Skin epidermis (tissue), 12 donors: ENCODE results near the gene TRERF1.
A peak's percentile ranks its signal among the peaks of the same experiment; 100 is the strongest.

ENCODE experiments used
- H3K27ac ChIP-seq, 21 experiments: fragments of 200-600 bp; sonication (generic) in 11 of 21; one replicate each; pipeline ENCODE4 v1.5.0; 2020; ENCODE audit warnings: mild to moderate bottlenecking in 3 of 21, inconsistent platforms in 2 of 21, moderate library complexity in 2 of 21
- H3K4me3 ChIP-seq, 7 experiments: fragments of 200-600 bp; sonication (generic) in 2 of 7; one replicate each; pipeline ENCODE4 v1.5.0; 2020; ENCODE audit warnings: inconsistent platforms in 2 of 7, mild to moderate bottlenecking in 2 of 7, moderate library complexity in 1 of 7

TRERF1 gene

DNA sequence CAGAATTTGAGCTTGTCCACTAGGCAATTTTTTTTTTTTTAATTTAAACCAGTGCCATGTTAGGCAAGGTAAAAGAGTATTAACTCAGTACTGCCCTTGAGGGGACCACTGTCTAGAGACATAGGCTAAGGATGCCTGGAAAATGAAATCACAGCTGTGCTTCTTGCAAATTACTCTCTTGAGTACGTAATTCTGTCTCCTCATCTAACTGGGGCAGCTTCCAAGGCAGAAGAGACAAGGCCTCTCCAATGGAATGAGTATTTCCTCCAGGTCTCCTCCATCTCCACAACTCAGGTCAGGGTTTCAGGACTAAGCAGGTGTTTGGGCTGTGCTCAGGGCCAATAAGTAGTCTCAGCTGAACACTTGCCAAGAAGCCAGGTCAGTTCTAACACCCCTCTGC, 200.2 kb downstream of the TRERF1 start:
- H3K4me3 ChIP-seq, result no peak overlapping the region
- peak overlapping the region in 3 of 21 experiments; percentile 10 to 51 (median 29) for H3K27ac ChIP-seq

DNA sequence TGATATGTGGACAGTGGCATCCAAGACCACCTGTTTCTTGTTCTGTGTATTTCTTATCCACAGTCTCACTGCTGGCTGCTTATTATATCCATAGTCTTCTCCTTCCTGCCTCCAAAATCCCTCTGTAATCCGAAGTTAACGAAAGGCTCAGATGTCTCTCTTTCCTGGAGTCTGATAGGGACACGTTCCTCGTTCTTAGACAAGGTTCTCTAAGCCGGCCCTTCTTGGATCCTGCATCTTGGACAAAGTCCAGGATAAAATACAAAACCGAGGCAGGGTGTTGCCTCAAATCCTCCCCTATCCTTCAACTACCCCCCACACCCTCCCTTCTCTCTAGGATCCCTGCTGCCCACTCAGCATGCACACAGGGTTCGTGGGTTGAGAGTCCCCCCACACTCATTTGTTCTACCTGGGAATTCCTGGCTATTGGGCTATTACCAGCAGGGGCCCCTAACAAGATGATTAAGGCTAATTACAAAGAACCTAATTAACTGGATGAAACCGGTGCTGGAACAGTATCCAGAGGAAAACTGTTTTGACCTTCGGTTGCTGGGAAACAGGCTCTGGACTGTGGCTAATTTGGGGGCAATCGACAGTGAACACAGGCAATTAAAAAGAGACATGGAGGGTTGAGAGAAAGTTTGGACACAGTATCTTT, 201.3 kb downstream of the TRERF1 start:
- Histone ChIP-seq H3K4me3 (no peak overlapping the region), H3K27ac (no peak overlapping the region)

DNA sequence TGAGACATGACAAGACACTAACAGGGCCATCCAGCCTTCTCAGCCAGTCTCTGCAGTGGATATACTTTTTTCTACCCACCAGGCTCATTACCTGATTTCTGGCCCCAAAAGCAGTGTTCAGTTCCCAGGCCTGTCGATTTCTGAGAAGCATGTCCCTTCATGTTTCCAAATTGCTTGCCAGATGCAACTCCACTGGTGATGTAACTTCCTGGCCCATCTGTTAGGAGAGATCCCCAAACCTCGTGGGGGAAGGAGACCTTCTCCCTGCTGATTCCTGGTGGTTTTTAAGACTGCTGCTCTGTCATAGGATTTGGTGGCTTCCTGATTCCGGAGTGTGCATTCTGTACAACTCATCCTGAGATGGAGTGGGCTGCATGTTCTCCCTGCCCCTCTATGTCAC, 202.4 kb downstream of the TRERF1 start:
- Histone ChIP-seq H3K27ac (peak overlapping the region in 3 of 21 experiments; percentile 4 to 55 (median 42)), H3K4me3 (no peak overlapping the region)

DNA sequence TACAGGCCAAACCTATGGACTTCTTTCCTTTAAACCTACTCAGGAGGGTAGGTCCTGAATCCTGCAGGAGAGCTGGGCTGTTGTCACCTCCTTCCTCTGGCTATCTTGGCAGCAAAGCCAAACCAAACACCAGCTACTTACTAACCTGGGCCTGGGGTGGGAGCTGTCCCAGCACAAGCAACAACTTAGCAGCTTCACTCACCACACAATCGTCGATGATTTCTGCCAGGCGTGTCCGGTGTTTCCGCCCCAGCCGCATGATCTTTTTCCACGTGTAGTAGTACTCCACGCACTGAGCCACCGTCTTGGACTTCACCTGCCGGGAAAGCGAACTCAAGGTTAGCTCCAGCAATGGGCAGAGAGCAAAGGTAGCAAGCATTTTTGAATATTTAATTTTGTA, 208.7 kb downstream of the TRERF1 start:
- no peak overlapping the region for H3K4me3 ChIP-seq
- H3K27ac ChIP-seq, result no peak overlapping the region

DNA sequence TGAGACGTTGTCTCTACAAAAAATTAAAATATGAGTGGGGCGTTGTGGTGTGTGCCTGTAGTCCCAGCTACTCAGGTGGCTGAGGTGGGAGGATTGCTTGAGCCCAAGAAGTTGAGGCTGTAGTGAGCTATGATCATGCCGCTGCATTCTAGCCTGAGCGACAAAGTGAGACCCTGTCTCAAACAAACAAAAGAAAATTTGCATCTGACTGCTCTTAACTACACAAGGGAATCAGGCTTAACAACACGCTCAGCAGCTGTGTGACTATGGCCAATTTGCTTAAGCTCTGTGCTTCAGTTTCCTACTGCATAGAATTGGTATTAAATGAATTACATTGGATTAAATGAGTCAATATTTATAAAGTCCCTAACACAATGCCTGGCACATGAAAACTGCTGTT, 209.8 kb downstream of the TRERF1 start:
- no peak overlapping the region for H3K27ac ChIP-seq

DNA sequence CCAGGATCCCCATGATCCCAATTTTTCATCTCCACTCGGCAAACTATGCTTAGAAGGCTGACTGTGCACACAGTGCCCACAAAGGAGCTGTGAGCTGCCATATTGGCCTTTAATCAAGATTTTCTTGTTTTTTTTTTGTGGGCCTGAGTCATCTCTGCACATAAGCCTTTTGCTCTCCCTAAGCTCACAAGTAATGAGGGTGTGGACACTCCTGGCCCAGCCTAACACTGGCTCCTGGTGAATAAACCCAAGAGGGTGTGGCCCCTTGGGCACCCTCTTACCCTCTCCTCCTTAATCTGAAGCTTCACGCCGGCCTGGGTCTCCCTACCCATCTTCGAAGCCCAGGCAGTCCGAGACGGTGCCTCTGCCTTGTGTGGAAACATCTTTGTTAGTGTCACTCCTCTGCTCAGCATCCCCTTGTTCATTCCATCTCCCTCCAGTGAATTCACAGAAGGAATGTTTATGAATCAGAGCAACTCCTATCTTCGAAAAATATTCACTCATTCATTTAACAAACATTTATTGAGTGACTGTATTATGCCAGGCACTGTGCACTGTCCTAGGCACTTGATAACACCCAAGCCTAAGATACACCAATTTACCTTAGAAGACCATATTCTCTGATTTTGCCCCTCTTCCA, 211.9 kb downstream of the TRERF1 start:
- Histone ChIP-seq H3K27ac (peak overlapping the region in 13 of 21 experiments; percentile 2 to 79 (median 59)), H3K4me3 (no peak overlapping the region)

More for the DNA sequence above, 209.8 kb downstream of the TRERF1 start:
- H3K4me3 ChIP-seq, result no peak overlapping the region

DNA sequence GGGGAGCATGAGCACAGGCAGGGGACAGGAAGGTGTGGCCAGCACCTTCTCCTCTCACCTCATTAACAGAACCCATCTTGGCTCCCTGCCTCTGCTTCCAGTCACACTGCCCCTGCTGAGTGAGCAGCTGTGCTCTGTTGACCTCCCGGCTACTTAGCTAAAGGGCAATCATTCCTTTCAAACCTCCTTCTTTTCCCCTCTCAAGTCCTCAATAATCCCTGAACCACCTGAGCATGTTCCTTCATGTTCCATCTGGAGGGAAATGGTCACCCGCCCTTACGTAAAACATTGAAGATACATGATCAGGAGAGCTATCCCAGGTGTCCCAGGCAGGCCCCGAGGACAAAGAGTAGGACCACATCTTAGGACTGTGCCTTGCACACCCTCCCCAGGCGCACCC, 212.4 kb downstream of the TRERF1 start:
- Histone ChIP-seq H3K27ac (peak overlapping the region in 14 of 21 experiments; percentile 9 to 79 (median 58)), H3K4me3 (no peak overlapping the region)

DNA sequence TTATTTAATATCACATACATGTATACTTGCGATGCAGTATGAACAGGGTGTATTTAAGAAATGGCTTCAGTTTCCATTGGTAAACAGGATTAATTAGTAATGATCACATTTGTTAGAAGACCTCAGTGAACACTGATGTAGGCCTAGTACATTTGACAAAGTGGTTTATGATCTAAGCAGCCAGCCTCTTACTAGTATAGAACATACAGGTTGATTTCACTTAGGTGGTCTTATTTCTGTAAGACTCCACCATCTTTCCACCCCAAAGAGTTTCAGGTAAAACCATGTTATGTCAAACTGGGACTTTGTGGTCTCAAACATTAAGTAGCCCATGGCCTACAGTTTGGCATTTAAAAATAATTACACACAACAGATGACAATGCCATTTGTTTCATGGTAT, 213.9 kb downstream of the TRERF1 start:
- H3K4me3 ChIP-seq, result no peak overlapping the region
- no peak overlapping the region for H3K27ac ChIP-seq

DNA sequence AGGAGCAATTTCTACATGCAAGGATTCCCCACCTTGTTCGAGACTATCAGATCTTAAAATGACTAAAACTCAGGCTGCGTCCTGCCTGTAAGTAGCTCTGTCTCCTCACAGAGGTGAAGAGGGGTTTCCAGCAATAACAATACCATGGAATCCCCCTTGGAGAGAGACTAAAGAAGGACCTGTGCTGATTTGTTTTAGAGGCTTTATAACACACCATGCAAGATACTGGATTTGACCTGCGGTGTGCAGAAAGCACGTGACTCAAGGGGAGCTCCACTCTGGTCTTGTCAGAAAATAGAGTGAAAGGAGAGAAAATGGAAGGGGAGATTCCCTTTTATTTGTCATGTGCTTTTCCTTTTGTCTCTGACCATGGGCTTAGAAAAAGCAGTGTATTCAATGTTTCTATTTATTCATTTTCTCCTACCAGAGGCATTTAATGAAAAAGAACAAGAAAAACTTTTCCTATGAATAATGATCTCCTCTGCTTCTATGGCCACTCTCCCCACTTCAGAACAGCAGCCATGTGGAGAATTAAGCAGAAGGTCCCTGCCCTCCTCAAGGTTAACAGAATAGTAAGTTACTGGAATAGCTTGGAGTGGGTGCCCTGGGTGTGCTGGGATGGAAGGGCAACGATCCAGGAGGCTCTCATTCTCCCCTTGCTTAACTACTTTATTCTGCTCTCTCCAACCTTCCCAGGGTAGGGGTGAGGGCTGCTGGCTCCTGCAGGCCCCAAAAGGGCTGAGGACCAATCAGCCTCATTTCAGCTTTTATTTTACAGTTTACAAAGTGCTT, 214.8 kb downstream of the TRERF1 start:
- Histone ChIP-seq H3K27ac (no peak overlapping the region), H3K4me3 (no peak overlapping the region)

DNA sequence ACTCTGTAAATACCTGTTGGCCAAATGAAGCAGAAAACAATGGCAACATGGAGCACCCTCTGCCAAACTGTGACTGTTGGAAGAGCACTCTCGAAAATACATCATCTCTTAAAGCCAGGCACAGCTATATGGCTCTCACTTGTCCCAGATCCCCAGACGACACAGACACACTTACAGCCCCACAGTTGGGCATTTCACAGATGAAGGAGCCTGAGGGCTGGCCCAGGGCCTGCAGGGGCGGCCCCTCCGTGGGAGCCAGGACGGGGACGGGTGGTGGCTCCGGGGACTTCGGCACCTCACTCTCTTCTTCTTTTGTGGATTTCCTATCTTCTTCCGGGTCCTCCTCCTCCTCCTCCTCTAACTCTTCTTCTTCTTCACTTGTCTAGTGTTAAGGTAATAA, 215.7 kb downstream of the TRERF1 start:
- no peak overlapping the region for H3K4me3 ChIP-seq
- H3K27ac ChIP-seq, result no peak overlapping the region

DNA sequence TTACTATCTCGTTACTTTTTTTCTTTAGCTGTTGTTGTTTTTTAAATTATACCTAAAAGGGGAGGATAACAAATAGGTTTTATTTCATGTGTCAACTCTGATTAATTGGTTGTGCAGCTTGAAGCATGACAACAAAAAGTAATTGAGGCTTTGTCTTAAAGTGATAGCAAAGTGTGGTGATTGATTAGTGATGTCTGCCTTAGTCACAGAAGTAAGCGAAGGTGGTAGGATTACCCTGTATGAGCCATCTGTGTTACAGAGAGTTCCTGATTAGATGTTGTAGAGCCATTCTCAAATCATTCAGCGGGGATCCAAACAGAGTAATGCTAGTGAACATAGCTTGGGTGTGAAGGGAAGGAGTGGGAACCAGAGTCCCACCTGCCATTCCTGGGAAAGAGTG, 219.7 kb downstream of the TRERF1 start:
- no peak overlapping the region for H3K4me3 ChIP-seq
- no peak overlapping the region for H3K27ac ChIP-seq

DNA sequence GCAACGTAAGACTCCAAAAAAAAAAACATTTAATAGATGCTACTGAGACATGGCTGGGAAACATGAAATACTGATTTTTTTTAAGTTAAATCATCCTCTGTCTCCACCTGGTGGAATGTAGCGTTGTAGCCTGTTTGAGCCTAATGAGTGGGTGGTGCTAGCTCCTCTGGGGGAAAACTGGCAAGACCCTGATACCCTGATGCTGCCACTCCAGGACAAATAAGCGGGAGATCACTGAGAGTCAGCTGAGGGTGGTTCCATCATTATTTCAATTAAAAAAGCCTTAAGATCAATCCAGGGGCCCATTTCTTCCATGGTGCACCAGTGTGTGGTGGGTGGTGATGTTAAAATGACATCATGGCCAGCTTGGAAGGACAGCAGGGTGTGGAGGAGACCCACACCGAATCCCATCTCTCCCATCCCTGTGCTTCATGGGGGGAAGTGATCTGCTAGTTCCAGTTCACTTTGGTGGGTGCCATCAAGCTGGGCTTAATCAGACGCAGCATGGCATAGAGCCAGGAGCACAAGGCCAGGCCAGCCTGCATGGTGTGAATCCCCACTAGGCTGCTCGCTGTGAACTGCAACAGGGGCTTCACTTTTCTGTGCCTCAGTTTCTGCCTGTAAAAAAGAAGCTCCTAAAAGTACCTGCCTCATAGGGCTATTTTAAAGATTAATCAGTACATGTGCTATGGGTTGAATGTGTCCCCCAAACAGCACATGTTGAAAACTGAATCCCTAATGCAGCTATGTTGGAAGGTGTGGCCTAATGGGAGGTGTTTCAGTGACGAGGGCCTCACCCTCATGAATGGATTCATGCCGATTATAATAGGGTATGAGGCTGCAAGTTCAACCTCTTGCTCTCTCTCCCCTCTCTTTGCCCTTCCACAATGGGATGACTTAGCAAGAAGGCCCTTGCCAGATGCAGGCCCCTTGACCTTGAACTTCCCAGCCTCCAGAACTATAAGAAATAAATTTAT, 221.1 kb downstream of the TRERF1 start:
- Histone ChIP-seq H3K27ac (no peak overlapping the region), H3K4me3 (no peak overlapping the region)

DNA sequence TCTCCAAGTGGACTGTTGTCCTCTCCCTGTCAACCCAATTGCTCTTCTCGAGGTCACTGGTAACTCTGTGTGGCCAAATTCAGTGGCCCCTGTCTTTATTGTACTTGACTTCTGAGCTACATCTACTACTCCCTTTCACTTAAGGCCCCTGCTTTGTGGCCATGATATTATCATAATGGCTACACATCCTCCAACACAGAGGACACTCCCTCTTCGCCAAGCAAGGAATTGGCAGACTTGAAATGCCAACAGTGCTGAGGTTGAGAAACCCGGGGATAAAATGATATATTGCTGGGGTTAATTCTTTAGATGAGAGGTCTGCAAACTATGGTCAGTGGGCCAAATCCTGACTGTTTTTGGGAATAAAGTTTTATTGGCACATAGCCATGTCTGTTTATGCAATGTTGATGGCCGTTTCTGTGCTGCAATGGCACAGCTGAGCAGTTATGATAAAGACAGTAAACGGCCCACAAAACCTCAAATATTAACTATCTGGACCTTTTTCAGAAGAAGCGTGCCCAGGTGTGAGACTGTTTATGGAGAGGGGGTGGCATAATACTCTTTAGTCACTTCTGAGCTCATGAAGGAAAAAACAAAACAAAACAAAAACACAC, 222.1 kb downstream of the TRERF1 start:
- H3K27ac ChIP-seq, result no peak overlapping the region
- no peak overlapping the region for H3K4me3 ChIP-seq

DNA sequence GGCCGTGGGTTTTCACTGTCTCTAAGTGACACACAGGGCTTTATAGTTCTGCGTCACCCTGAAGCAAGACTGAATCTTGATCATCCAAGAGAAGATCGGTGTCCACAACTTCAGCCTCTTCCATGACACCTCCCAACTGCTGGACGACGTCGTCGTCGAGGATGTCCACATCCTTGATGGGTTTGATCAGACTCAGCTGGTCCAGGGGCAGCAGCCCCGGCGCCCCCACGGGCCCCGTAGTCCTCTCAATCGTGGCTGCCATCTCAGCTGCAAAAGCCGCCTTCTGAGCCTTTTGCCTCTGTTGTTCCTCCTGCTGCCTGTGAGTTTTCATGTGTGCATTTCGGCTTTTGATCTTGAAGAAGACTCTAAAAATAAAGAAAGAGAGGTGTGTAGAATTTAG, 223.4 kb downstream of the TRERF1 start:
- Histone ChIP-seq H3K4me3 (no peak overlapping the region), H3K27ac (peak overlapping the region in 2 of 21 experiments; percentile 17 to 64)

DNA sequence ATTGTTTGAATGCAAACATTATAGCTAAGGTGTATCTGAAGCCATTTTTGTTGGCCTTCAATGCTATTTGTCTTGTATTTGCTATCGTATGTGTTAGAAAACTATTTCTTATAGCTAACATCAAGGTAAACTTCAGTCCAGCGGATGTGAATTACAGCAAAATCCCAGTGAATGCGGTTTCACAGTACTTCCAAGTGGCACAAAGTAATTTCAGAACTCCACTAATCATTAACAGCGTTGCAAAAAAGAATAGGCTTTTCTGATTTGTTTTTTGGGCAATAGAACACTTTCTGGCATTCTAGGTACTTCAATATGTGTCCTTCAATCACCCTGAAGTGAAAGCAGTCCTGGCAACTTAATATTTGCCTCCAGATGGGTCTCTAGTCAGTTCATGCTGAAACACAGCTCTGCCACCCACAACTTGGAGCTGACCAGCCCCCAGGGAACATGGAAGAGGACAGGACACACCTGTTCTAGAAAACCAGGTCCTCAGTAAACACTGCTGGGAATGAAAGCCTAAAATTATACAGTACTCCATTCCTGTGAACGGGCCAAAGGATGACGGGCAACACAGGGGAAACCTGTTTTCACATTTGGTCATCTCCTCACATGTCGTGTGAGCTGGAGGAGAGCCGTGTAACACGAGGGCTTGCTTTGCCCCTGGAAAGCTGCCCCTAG, 224.4 kb downstream of the TRERF1 start:
- Histone ChIP-seq H3K4me3 (no peak overlapping the region), H3K27ac (peak overlapping the region in 14 of 21 experiments; percentile 8 to 78 (median 49))

DNA sequence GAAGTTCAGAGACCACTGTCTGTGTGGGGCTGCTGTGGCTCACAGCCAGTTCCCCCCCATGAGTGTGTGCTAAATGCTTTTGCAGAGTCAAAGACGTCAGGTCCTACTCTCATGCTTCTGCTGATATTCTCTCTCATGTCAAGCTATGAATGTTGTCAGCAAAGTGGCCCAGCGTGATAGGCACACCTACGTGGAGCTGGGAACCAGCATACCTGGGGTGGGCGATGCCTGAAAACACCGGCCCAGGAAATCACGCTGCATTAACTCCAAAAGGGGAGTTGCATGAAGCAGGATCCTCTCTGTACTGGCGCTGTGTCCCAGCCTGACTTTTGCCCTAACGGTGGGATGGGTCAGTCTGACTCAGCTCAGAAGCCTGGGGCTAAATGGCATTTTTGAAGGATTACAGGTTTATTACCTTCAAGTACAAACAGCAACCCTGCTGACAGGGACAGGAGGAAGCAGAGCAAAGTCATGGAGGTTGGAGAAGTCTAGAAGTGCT, 225.0 kb downstream of the TRERF1 start:
- H3K4me3 ChIP-seq, result no peak overlapping the region
- H3K27ac ChIP-seq, result peak overlapping the region in 11 of 21 experiments; percentile 12 to 78 (median 43)

DNA sequence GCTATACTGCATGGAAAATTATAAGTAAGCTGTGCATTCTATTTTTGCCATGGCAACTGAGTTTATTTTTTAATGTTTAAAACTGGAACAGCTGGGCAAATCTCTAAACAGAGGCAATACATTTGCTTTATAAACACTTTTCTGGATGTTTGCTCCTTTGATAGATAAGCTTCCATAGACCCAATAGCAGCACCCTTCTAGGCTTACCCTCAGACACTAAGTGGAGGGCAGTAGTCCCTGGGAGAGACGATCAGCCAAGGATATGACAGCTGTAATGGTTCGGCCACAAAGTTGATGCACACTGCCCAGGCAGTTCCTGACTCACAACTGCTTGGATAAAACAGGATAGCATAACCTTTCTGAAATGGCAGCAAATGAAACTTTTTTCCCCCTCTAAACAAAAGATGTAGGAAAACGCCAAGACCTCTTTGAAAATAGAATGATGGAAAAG, 225.5 kb downstream of the TRERF1 start:
- H3K27ac ChIP-seq, result peak overlapping the region in 4 of 21 experiments; percentile 34 to 78 (median 44)
- H3K4me3 ChIP-seq, result no peak overlapping the region

DNA sequence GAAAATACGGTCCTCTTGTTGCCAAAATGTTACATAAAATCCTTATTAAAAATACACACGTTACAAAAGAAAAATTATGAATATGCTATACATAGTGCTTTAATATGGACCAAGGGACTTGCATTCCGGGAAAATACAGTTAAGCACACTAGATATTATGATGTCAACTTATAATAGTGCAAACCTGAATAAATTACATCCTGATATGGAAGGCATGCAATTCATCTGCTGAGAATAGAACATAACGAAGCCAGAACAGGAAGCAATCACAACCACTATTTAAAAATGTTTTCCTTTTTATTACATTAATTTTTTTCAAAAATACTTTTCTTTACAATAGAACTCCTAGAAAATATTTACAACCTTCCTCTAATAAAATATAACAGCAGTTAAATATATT, 226.3 kb downstream of the TRERF1 start:
- H3K4me3 ChIP-seq, result no peak overlapping the region
- H3K27ac ChIP-seq, result no peak overlapping the region

DNA sequence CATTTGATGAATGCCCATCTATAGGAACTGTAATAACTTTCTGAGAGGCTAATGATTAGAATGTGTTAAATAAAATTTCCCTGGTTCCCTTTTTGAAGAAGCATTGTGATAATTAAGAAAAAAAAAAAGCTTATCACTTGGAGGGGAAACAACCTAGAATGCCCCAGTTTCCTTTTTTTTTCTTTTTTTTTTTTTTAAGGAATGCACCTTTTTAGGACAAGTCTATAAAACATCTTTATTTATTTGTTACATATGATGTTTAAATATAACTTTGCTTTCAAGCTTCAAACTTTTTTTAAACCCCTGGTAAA, 226.7 kb downstream of the TRERF1 start:
- no peak overlapping the region for H3K4me3 ChIP-seq
- H3K27ac ChIP-seq, result peak overlapping the region in 1 of 21 experiments; percentile 21
